Measurements from ENCODE around the gene CFD. TPM values are rescaled to one million over a fixed set of nuclear protein-coding genes. Genes with fewer than 3 reads are reported as not detected.
A peak's percentile ranks its signal among the peaks of the same experiment; 100 is the strongest.
"Not testable (repeated sequence)": the region's sequence is repeated elsewhere in the genome, so short reads cannot be mapped to it uniquely, and the experiment has no call there.

The CFD gene
- polyA plus RNA-seq, 1 experiment: 0.77 TPM

GRCh38 chr19:835210-835810 is 24.2 kb upstream of the CFD start:
- POLR2A ChIA-PET: no interaction called here
- peaks cover 3% of the 10 kb centered on the region; the same call in 1 of the 2 replicates for H3K27me3 ChIP-seq (ENCODE audit: control insufficient read depth, insufficient read depth, low read length)
- TF ChIP-seq, protein P1, sequence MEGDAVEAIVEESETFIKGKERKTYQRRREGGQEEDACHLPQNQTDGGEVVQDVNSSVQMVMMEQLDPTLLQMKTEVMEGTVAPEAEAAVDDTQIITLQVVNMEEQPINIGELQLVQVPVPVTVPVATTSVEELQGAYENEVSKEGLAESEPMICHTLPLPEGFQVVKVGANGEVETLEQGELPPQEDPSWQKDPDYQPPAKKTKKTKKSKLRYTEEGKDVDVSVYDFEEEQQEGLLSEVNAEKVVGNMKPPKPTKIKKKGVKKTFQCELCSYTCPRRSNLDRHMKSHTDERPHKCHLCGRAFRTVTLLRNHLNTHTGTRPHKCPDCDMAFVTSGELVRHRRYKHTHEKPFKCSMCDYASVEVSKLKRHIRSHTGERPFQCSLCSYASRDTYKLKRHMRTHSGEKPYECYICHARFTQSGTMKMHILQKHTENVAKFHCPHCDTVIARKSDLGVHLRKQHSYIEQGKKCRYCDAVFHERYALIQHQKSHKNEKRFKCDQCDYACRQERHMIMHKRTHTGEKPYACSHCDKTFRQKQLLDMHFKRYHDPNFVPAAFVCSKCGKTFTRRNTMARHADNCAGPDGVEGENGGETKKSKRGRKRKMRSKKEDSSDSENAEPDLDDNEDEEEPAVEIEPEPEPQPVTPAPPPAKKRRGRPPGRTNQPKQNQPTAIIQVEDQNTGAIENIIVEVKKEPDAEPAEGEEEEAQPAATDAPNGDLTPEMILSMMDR (IDR thresholded peaks at IDR 0.05; ENCODE audit: insufficient read depth, low read depth, low read length): no peak
- no peak overlapping the region for H3K4me3 ChIP-seq (ENCODE audit: low read depth, low read length)
- CTCF ChIA-PET: interaction anchor here (0.7 kb wide), 1 partner anchor 33 kb away, joined by 3 read pairs; no protein-coding TSS in a partner anchor
- H3K36me3 ChIP-seq (ENCODE audit: control insufficient read depth, insufficient read depth, low read length): no peaks in the 10 kb centered on the region
- no peak for DNase-seq (ENCODE audit: low read depth)

GRCh38 chr19:840519-841206 is 18.8 kb upstream of the CFD start, which contains the start of gene PRTN3:
Gene PRTN3, plus strand, starts transcription at chr19:840999. Its CDS starts 10 bp downstream, at chr19:841009.
- Histone ChIP-seq H3K4me3 (ENCODE audit: low read depth, low read length) (no peak within 1 kb of the TSS), H3K36me3 (ENCODE audit: control insufficient read depth, insufficient read depth, low read length) (no peaks in the 10 kb centered on the region), H3K27me3 (ENCODE audit: control insufficient read depth, insufficient read depth, low read length) (peaks cover 10% of the 10 kb centered on the region)
- POLR2A ChIA-PET: no interaction called here
- TF ChIP-seq, protein P1 (IDR thresholded peaks at IDR 0.05; ENCODE audit: insufficient read depth, low read depth, low read length): no peak
- no peak for DNase-seq (ENCODE audit: low read depth)
- CTCF ChIA-PET: interaction anchor here (2.5 kb wide), 1 partner anchor 16 kb away, joined by 8 read pairs; no protein-coding TSS in a partner anchor

DNA sequence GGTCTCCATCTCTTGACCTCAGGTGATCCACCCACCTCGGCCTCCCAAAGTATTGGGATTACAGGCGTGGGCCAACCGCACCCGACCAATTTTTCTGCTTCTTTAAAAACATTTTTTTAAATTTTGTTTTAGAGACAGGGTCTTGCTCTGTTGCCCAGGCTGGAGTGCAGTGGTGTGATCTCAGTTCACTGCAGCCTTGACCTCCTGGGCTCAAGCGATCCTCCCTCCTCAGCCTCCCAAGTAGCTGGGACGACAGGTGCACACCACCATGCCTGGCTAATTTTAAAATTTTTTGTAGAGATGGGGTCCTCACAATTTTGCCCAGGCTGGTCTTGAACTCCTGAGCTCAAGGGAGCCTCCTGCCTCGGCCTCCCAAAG is 16.7 kb upstream of the CFD start:
- POLR2A ChIA-PET: interaction anchor here (0.6 kb wide), 1 partner anchor 33 kb away, joined by 16 read pairs; no protein-coding TSS in a partner anchor
- H3K27me3 ChIP-seq (ENCODE audit: control insufficient read depth, insufficient read depth, low read length): peaks cover 12% of the 10 kb centered on the region
- CTCF ChIA-PET: interaction anchor here (2.5 kb wide), 1 partner anchor 14 kb away, joined by 8 read pairs; no protein-coding TSS in a partner anchor
- not testable (repeated sequence) for DNase-seq (ENCODE audit: low read depth); H3K4me3 ChIP-seq (ENCODE audit: low read depth, low read length); H3K36me3 ChIP-seq (ENCODE audit: control insufficient read depth, insufficient read depth, low read length)

DNA sequence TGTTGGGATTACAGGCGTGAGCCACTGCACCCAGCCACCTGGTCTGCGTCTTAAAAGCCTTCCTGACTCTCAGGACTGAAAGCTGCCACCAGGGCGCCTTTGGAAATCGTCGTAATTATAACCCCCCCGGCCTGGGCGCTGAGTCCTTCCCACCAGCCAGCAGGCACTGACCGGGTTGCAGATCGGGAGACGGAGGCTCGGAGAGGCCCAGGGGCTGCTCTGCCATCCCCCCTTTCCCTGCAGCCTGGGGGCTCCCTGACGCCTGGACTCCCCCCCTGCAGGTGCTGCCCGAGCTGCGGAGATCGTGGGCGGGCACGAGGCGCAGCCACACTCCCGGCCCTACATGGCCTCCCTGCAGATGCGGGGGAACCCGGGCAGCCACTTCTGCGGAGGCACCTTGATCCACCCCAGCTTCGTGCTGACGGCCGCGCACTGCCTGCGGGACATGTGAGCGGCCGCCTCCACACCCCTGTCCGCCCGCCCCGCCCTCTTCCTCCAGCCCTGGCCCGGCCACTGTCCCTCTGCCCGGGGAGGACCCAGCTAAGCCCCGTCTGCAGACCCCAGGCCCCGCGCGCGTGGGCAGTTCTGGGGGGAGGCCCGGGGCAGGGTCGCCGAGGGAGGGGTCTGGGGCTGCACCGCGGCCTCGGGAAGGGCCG is 16.2 kb upstream of the CFD start:
- DNase-seq (ENCODE audit: low read depth): no peak
- POLR2A ChIA-PET: interaction anchor here (0.6 kb wide), 1 partner anchor 34 kb away, joined by 16 read pairs; no protein-coding TSS in a partner anchor
- Histone ChIP-seq H3K36me3 (ENCODE audit: control insufficient read depth, insufficient read depth, low read length) (no peaks in the 10 kb centered on the region), H3K27me3 (ENCODE audit: control insufficient read depth, insufficient read depth, low read length) (peaks cover 14% of the 10 kb centered on the region), H3K4me3 (ENCODE audit: low read depth, low read length) (peak overlapping the region; percentile 21)
- TF ChIP-seq, protein P1 (IDR thresholded peaks at IDR 0.05; ENCODE audit: insufficient read depth, low read depth, low read length): no peak; the same call in 1 of the 2 replicates
- CTCF ChIA-PET: no interaction called here

GRCh38 chr19:843836-844545 is 15.5 kb upstream of the CFD start:
- no peak for DNase-seq (ENCODE audit: low read depth)
- peaks cover 14% of the 10 kb centered on the region for H3K27me3 ChIP-seq (ENCODE audit: control insufficient read depth, insufficient read depth, low read length)
- TF ChIP-seq, protein P1 (IDR thresholded peaks at IDR 0.05; ENCODE audit: insufficient read depth, low read depth, low read length): no peak
- no peaks in the 10 kb centered on the region for H3K36me3 ChIP-seq (ENCODE audit: control insufficient read depth, insufficient read depth, low read length)
- ChIA-PET POLR2A (no interaction called here), CTCF (no interaction called here)
- peak overlapping the region; percentile 21 for H3K4me3 ChIP-seq (ENCODE audit: low read depth, low read length)
